ENCODE data around the gene PPIL4. TPM values are rescaled to one million over a fixed set of nuclear protein-coding genes. Genes with fewer than 3 reads are reported as not detected.

Gene PPIL4
- total and polyA plus RNA-seq, 10 of the 15 experiments (the other 5 are each of a cell fraction or from before 2014, with no cell fraction given) = 8.0 to 28.4 (median 24.3) TPM

DNA sequence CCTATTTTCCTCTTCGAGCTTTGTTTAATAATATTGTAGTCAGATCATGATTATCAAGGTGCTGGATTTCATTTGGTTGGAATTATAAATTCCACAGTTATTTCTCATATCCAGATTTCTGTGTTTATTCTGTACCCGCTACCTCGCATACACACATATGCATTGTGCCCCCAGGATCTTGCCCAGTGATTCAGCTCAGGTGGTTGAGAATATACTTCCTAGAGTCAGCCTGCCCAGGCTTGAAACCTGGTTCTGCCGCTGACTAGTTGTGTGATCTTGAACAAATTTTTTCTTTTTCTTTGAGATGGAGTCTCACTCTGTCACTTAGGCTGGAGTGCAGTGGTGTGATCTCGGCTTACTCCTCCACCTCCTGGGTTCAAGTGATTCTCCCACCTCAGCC is 35.0 kb upstream of the PPIL4 start (continued):
- TF ChIP-seq, protein P1, sequence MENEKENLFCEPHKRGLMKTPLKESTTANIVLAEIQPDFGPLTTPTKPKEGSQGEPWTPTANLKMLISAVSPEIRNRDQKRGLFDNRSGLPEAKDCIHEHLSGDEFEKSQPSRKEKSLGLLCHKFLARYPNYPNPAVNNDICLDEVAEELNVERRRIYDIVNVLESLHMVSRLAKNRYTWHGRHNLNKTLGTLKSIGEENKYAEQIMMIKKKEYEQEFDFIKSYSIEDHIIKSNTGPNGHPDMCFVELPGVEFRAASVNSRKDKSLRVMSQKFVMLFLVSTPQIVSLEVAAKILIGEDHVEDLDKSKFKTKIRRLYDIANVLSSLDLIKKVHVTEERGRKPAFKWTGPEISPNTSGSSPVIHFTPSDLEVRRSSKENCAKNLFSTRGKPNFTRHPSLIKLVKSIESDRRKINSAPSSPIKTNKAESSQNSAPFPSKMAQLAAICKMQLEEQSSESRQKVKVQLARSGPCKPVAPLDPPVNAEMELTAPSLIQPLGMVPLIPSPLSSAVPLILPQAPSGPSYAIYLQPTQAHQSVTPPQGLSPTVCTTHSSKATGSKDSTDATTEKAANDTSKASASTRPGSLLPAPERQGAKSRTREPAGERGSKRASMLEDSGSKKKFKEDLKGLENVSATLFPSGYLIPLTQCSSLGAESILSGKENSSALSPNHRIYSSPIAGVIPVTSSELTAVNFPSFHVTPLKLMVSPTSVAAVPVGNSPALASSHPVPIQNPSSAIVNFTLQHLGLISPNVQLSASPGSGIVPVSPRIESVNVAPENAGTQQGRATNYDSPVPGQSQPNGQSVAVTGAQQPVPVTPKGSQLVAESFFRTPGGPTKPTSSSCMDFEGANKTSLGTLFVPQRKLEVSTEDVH (IDR thresholded peaks at IDR 0.05; ENCODE audit: low read depth, partially characterized antibody) = no peak
- TF ChIP-seq RAD51 (IDR thresholded peaks at IDR 0.05) (no peak), JUND (IDR thresholded peaks at IDR 0.05; ENCODE audit: low read depth, low read length) (no peak), NFYB (IDR thresholded peaks at IDR 0.05; ENCODE audit: insufficient read depth, low read depth, low read length) (no peak)
- TF ChIP-seq, protein P2, sequence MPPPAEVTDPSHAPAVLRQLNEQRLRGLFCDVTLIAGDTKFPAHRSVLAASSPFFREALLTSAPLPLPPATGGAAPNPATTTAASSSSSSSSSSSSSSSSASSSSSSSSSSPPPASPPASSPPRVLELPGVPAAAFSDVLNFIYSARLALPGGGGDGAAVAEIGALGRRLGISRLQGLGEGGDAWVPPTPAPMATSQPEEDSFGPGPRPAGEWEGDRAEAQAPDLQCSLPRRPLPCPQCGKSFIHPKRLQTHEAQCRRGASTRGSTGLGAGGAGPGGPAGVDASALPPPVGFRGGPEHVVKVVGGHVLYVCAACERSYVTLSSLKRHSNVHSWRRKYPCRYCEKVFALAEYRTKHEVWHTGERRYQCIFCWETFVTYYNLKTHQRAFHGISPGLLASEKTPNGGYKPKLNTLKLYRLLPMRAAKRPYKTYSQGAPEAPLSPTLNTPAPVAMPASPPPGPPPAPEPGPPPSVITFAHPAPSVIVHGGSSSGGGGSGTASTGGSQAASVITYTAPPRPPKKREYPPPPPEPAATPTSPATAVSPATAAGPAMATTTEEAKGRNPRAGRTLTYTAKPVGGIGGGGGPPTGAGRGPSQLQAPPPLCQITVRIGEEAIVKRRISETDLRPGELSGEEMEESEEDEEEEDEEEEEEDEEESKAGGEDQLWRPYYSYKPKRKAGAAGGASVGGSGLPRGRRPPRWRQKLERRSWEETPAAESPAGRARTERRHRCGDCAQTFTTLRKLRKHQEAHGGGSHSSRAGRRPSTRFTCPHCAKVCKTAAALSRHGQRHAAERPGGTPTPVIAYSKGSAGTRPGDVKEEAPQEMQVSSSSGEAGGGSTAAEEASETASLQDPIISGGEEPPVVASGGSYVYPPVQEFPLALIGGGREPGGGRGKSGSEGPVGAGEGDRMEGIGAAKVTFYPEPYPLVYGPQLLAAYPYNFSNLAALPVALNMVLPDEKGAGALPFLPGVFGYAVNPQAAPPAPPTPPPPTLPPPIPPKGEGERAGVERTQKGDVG (CRISPR knock-in tag; IDR thresholded peaks at IDR 0.05) = no peak
